Cardiac muscle cell (in vitro differentiated cells and primary cell): Measurements from ENCODE around the gene GYPC. TPM values are rescaled to one million over a fixed set of nuclear protein-coding genes. Genes with fewer than 3 reads are reported as not detected.
"Not testable (repeated sequence)": the region's sequence is repeated elsewhere in the genome, so short reads cannot be mapped to it uniquely, and the experiment has no call there.

ENCODE experiments used
- DNase-seq, 2 donors: peaks; one replicate each; pipeline versions ENCODE4 v3.0.0 to v3.0.0-alpha.2; 2010 to 2017; ENCODE audit warnings: low read depth in 1 of 2, low spot score in 1 of 2
- H3K27ac ChIP-seq: fragments of 200-600 bp; sonication (generic); 2 replicates; pipeline ENCODE4 v1.5.1; 2016
- H3K27me3 ChIP-seq: fragments of 200-600 bp; sonication (generic); 2 replicates; pipeline ENCODE4 v1.6.0; 2016; ENCODE audit warnings: control low read depth
- H3K36me3 ChIP-seq: fragments of 200-600 bp; sonication (generic); 2 replicates; pipeline ENCODE4 v1.5.1; 2016; ENCODE audit warnings: control low read depth
- H3K4me1 ChIP-seq: fragments of 200-600 bp; sonication (generic); 2 replicates; pipeline ENCODE4 v1.8.1; 2017; ENCODE audit warnings: low read depth, mild to moderate bottlenecking, mixed run types
- H3K4me3 ChIP-seq: fragments of 200-600 bp; sonication (generic); 2 replicates; pipeline ENCODE4 v1.5.1; 2016; ENCODE audit warnings: mild to moderate bottlenecking
- H3K9me3 ChIP-seq: fragments of 200-600 bp; sonication (generic); 2 replicates; pipeline ENCODE4 v1.5.1; 2017; ENCODE audit warnings: low read depth, mild to moderate bottlenecking, control low read depth
- CTCF ChIP-seq: IDR thresholded peaks from 2 replicates; pipeline ENCODE4 v1.5.1; 2012; ENCODE audit warnings: low read depth, mild to moderate bottlenecking, low read length
- polyA plus RNA-seq: library from polyadenylated mRNA; unstranded; fragments of >200 nt; fragmentation: Nextera tagmentation; extraction: Ambion mirVana; gene quantifications from 2 replicates; pipeline ENCODE4 v1.2.1, GENCODE V29; 2016
- total RNA-seq: library from RNA; depleted of rRNA; stranded (reverse); fragments of >200 nt; gene quantifications from 2 replicates; pipeline ENCODE4 v1.2.3, GENCODE V29; 2016

Gene GYPC
- total and polyA plus RNA-seq, 2 experiments from 2014 or later: 45.6 to 69.7 TPM

GRCh38 chr2:126707941-126708340 is 52.0 kb downstream of the GYPC start:
- Histone ChIP-seq H3K4me3 (no peak overlapping the region), H3K4me1 (no peaks in the 10 kb centered on the region), H3K9me3 (no peaks in the 10 kb centered on the region), H3K27me3 (no peaks in the 10 kb centered on the region), H3K36me3 (no peaks in the 10 kb centered on the region), H3K27ac (no peak overlapping the region)
- no peak for DNase-seq
- TF ChIP-seq CTCF: no peak

GRCh38 chr2:126714191-126714965 is 58.4 kb downstream of the GYPC start:
- no peak for TF ChIP-seq CTCF
- no peak overlapping the region for H3K4me3 ChIP-seq
- peaks cover 1% of the 10 kb centered on the region for H3K4me1 ChIP-seq
- H3K27ac ChIP-seq: no peak overlapping the region
- H3K9me3 ChIP-seq: no peaks in the 10 kb centered on the region
- DNase-seq: no peak
- no peaks in the 10 kb centered on the region for H3K36me3 ChIP-seq
- H3K27me3 ChIP-seq: no peaks in the 10 kb centered on the region

GRCh38 chr2:126715111-126715510 is 59.2 kb downstream of the GYPC start:
- DNase-seq: no peak
- no peak overlapping the region for H3K4me3 ChIP-seq
- no peak overlapping the region for H3K27ac ChIP-seq
- no peaks in the 10 kb centered on the region for H3K36me3 ChIP-seq
- H3K9me3 ChIP-seq: no peaks in the 10 kb centered on the region
- H3K27me3 ChIP-seq: no peaks in the 10 kb centered on the region
- no peak for TF ChIP-seq CTCF
- H3K4me1 ChIP-seq: peaks cover 4% of the 10 kb centered on the region

- no peak for TF ChIP-seq CTCF
- Histone ChIP-seq H3K9me3 (no peaks in the 10 kb centered on the region), H3K4me3 (no peak overlapping the region), H3K4me1 (peaks cover 4% of the 10 kb centered on the region), H3K27me3 (no peaks in the 10 kb centered on the region), H3K27ac (no peak overlapping the region), H3K36me3 (no peaks in the 10 kb centered on the region)
- DNase-seq: no peak
Observed at GRCh38 chr2:126715576-126716406, 59.8 kb downstream of the GYPC start.

- H3K4me1 ChIP-seq, H3K27ac ChIP-seq, H3K4me3 ChIP-seq, H3K9me3 ChIP-seq, DNase-seq, H3K27me3 ChIP-seq, H3K36me3 ChIP-seq: not testable (repeated sequence)
Observed at GRCh38 chr2:126717277-126717676, 61.3 kb downstream of the GYPC start.

- H3K27me3 ChIP-seq: no peaks in the 10 kb centered on the region
- peaks cover 4% of the 10 kb centered on the region for H3K4me1 ChIP-seq
- H3K27ac ChIP-seq: no peak overlapping the region
- TF ChIP-seq CTCF: no peak
- H3K36me3 ChIP-seq: no peaks in the 10 kb centered on the region
- no peaks in the 10 kb centered on the region for H3K9me3 ChIP-seq
- DNase-seq: no peak
- no peak overlapping the region for H3K4me3 ChIP-seq
Observed at GRCh38 chr2:126717928-126718327, 62.0 kb downstream of the GYPC start.
